Measurements from ENCODE around the gene TTYH2. TPM values are rescaled to one million over a fixed set of nuclear protein-coding genes. Genes with fewer than 3 reads are reported as not detected.

The TTYH2 gene
- total and polyA plus RNA-seq, 10 of the 15 experiments (the other 5 are each of a cell fraction or from before 2014, with no cell fraction given), result 0.26 to 25.2 (median 6.6) TPM

GRCh38 chr17:74165797-74166365 is 47.5 kb upstream of the TTYH2 start (continued):
- TF ChIP-seq ZBTB11 (CRISPR knock-in tag; IDR thresholded peaks at IDR 0.05) (no peak), POLR2A (IDR thresholded peaks at IDR 0.05; ENCODE audit: low read depth, low read length) (no peak), ZSCAN29 (IDR thresholded peaks at IDR 0.05) (no peak)

GRCh38 chr17:74170924-74171323 is 42.4 kb upstream of the TTYH2 start:
- Histone ChIP-seq H3K4me2 (ENCODE audit: control insufficient read depth, insufficient read depth) (no peak overlapping the region), H3K4me1 (ENCODE audit: control insufficient read depth, insufficient read depth, low read length) (no peaks in the 10 kb centered on the region), H3K27ac (ENCODE audit: control insufficient read depth, insufficient read depth) (no peak overlapping the region), H3K9me3 (replicated peaks; ENCODE audit: control insufficient read depth, insufficient read depth, low read length) (no peaks in the 10 kb centered on the region; the same call in 2 of the 3 replicates), H3K27me3 (replicated peaks in 1 of 2; ENCODE audit: control insufficient read depth in 2 of 2, insufficient read depth in 2 of 2, low read length in 1 of 2) (no peaks in the 10 kb centered on the region; a peak in 1 of 4 replicates), H3K36me3 (ENCODE audit: control insufficient read depth in 2 of 2, insufficient read depth in 2 of 2, low read length in 1 of 2) (no peaks in the 10 kb centered on the region), H4K20me1 (ENCODE audit: control insufficient read depth, insufficient read depth) (no peaks in the 10 kb centered on the region), H3K9ac (ENCODE audit: control insufficient read depth, insufficient read depth, low read length) (no peak overlapping the region), H3K79me2 (ENCODE audit: control insufficient read depth, insufficient read depth, low read length) (no peaks in the 10 kb centered on the region), H3K4me3 (no peak overlapping the region), H2AFZ (ENCODE audit: control insufficient read depth, low read depth, low read length) (no peak overlapping the region)
- CTCF ChIA-PET, result no interaction called here
- FAIRE-seq (no peak), DNase-seq (ENCODE audit: low read depth, low spot score) (no peak), ATAC-seq (no peak)
- 35% methylated on average over 1 of the region's 1 CpG for WGBS (ENCODE audit: insufficient coverage, insufficient replicate concordance, low lambda C conversion rate, missing lambda C conversion rate)
- SMC1A ChIA-PET (ENCODE audit: uncharacterized antibody, unreplicated experiment), result no interaction called here
- RAD21 ChIA-PET (ENCODE audit: unreplicated experiment), result no interaction called here
- intact Hi-C loops (cut with micrococcal nuclease; ENCODE audit: unreplicated experiment), result loop anchor here (10.0 kb wide), 1 partner anchor 176 kb away; no protein-coding TSS in a partner anchor
- TF ChIP-seq SMAD1 (IDR thresholded peaks at IDR 0.05; ENCODE audit: low read depth, partially characterized antibody) (no peak), TCF7 (IDR thresholded peaks at IDR 0.05; ENCODE audit: borderline replicate concordance) (no peak), ZNF217 (IDR thresholded peaks at IDR 0.05) (no peak), POLR2AphosphoS5 (IDR thresholded peaks at IDR 0.05; ENCODE audit: low read length) (no peak), FOXM1 (IDR thresholded peaks at IDR 0.05; ENCODE audit: low read depth, low read length) (no peak), NFYB (IDR thresholded peaks at IDR 0.05; ENCODE audit: insufficient read depth, low read depth, low read length) (no peak), CHD4 (IDR thresholded peaks at IDR 0.05) (no peak), POLR2AphosphoS2 (IDR thresholded peaks at IDR 0.05; ENCODE audit: low read depth, low read length) (no peak), MYC (IDR thresholded peaks at IDR 0.05; ENCODE audit: insufficient read depth, insufficient read length, insufficient replicate concordance, low read length, severe bottlenecking) (no peak), KDM1A (IDR thresholded peaks at IDR 0.05; ENCODE audit: borderline replicate concordance) (no peak)
- BruUV-seq (replicated peaks), result no TSS peak
- POLR2A ChIA-PET, result no interaction called here
- in situ Hi-C loops (cut with MboI), result loop anchor here (10.0 kb wide), 2 partner anchors 64 to 736 kb away; no protein-coding TSS in a partner anchor

All from GM12878 (cell line).